ENCODE results near the gene ACOT7. TPM values are rescaled to one million over a fixed set of nuclear protein-coding genes. Genes with fewer than 3 reads are reported as not detected.

Gene ACOT7
- total RNA-seq, 1 experiment from 2014 or later, result 165 TPM

- peak; percentile 94 for DNase-seq
- peaks cover 15% of the 10 kb centered on the region for H3K27me3 ChIP-seq (ENCODE audit: low read length)
- peaks cover 21% of the 10 kb centered on the region for H3K4me1 ChIP-seq (ENCODE audit: insufficient read depth, low read length)
- TSS peak; percentile 93 for BruUV-seq (replicated peaks)
- no peaks in the 10 kb centered on the region for H3K36me3 ChIP-seq (ENCODE audit: low read depth, low read length)
- TF ChIP-seq EZH2 (IDR thresholded peaks at IDR 0.05; ENCODE audit: low read length, unreplicated experiment) (no peak), EZH2phosphoT487 (IDR thresholded peaks at IDR 0.05; ENCODE audit: borderline replicate concordance, low read length) (no peak), CTCF (conservative IDR thresholded peaks at IDR 0.05; ENCODE audit: low read depth, low read length) (peak; percentile 96)
- peak; percentile 57 for ATAC-seq
- H2AFZ ChIP-seq (ENCODE audit: low read length), result peak overlapping the region; percentile 14; the same call in 1 of the 2 replicates
- peak overlapping the region; percentile 68 for H3K4me3 ChIP-seq (ENCODE audit: low read length)
- intact Hi-C loops (cut with micrococcal nuclease), result loop anchor here (1.0 to 5.0 kb wide), 4 partner anchors 39 to 158 kb away; partner anchors contain the start of gene RNF207
- peak overlapping the region; percentile 51 for H3K9ac ChIP-seq (ENCODE audit: low read length)
- H3K9me2 ChIP-seq (replicated peaks; ENCODE audit: low read length), result no peaks in the 10 kb centered on the region
- peak overlapping the region; percentile 79 for H3K4me2 ChIP-seq (ENCODE audit: low read length)
- ChIA-PET POLR2A (ENCODE audit: unreplicated experiment) (interaction anchor here (0.6 kb wide), 1 partner anchor 42 kb away, joined by 4 read pairs; no protein-coding TSS in a partner anchor), CTCF (interaction anchor here (0.5 to 3.6 kb wide), 18 partner anchors 11 to 196 kb away, joined by 3 to 42 read pairs (median 4); partner anchors contain the start of genes ACOT7, ICMT and RNF207)
- H4K20me1 ChIP-seq (ENCODE audit: low read length), result no peaks in the 10 kb centered on the region
- no peaks in the 10 kb centered on the region for H3F3A ChIP-seq (ENCODE audit: low read length, unreplicated experiment)
- H3K9me3 ChIP-seq (ENCODE audit: low read length), result no peaks in the 10 kb centered on the region
- H3K27ac ChIP-seq (ENCODE audit: low read length), result peak overlapping the region; percentile 67
- H3K79me2 ChIP-seq (ENCODE audit: low read length), result no peaks in the 10 kb centered on the region
Observed at GRCh38 chr1:6246497-6247467, 146.8 kb downstream of the ACOT7 start.

GRCh38 chr1:6245869-6246496, 147.6 kb downstream of the ACOT7 start:
- H3K9me3 ChIP-seq (ENCODE audit: low read length), result no peaks in the 10 kb centered on the region
- H4K20me1 ChIP-seq (ENCODE audit: low read length), result no peaks in the 10 kb centered on the region
- H3K27ac ChIP-seq (ENCODE audit: low read length), result peak overlapping the region; percentile 34
- peak; percentile 69 for DNase-seq
- H3K79me2 ChIP-seq (ENCODE audit: low read length), result no peaks in the 10 kb centered on the region
- CTCF ChIA-PET, result interaction anchor here (0.5 to 3.6 kb wide), 15 partner anchors 10 to 197 kb away, joined by 3 to 42 read pairs (median 4); partner anchors contain the start of genes ACOT7 and ICMT
- peak; percentile 40 for ATAC-seq
- H3F3A ChIP-seq (ENCODE audit: low read length, unreplicated experiment), result no peaks in the 10 kb centered on the region
- intact Hi-C loops (cut with micrococcal nuclease), result loop anchor here (1.0 to 5.0 kb wide), 6 partner anchors 39 to 194 kb away; partner anchors contain the start of gene RNF207
- TF ChIP-seq CTCF (conservative IDR thresholded peaks at IDR 0.05; ENCODE audit: low read depth, low read length) (no peak), EZH2phosphoT487 (IDR thresholded peaks at IDR 0.05; ENCODE audit: borderline replicate concordance, low read length) (no peak), EZH2 (IDR thresholded peaks at IDR 0.05; ENCODE audit: low read length, unreplicated experiment) (no peak)
- H3K27me3 ChIP-seq (ENCODE audit: low read length), result peaks cover 23% of the 10 kb centered on the region
- POLR2A ChIA-PET (ENCODE audit: unreplicated experiment), result interaction anchor here (0.6 kb wide), 1 partner anchor 41 kb away, joined by 4 read pairs; no protein-coding TSS in a partner anchor
- BruUV-seq (replicated peaks), result no TSS peak
- peak overlapping the region; percentile 79 for H3K4me2 ChIP-seq (ENCODE audit: low read length)
- H3K9ac ChIP-seq (ENCODE audit: low read length), result peak overlapping the region; percentile 51
- H3K9me2 ChIP-seq (replicated peaks; ENCODE audit: low read length), result no peaks in the 10 kb centered on the region
- H3K36me3 ChIP-seq (ENCODE audit: low read depth, low read length), result no peaks in the 10 kb centered on the region
- H2AFZ ChIP-seq (ENCODE audit: low read length), result peak overlapping the region; percentile 14
- H3K4me1 ChIP-seq (ENCODE audit: insufficient read depth, low read length), result peaks cover 21% of the 10 kb centered on the region
- H3K4me3 ChIP-seq (ENCODE audit: low read length), result peak overlapping the region; percentile 68

Data from PC-3 (cell line).